Inflammatory macrophage treated with lipopolysaccharide for 4 hours (primary cell): ENCODE measurements around the gene PTPN2.
A peak's percentile ranks its signal among the peaks of the same experiment; 100 is the strongest.
"Not testable (repeated sequence)": the region's sequence is repeated elsewhere in the genome, so short reads cannot be mapped to it uniquely, and the experiment has no call there.

Experiments
- DNase-seq: peaks from one replicate; pipeline ENCODE4 v3.0.0-alpha.2; 2020

The PTPN2 gene

GRCh38 chr18:12883684-12884405 is at the start of gene PTPN2:
PTPN2 (minus strand) TSS chr18:12884237; CDS start chr18:12884141, 96 bp downstream.
- peak; percentile 97 for DNase-seq

DNA sequence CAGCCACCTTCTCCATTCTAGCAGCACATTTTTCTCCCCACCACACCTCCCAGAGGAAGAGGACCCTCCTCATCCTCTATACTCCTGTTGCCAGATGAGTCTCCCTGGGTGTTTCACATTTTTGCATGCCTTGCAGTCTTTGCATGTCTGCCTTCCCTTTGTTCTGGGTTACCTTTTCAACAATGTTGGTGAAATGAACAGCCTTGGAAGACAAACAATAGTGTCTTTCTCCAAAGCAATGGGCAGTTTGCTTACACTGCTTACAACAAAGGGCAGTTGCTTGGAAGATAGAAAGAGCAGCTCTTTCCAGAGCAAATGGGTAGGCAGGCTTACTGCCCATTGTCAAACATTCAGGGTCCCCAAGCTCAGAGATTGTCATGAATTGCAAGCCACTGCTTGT is 49.3 kb upstream of the PTPN2 start:
- no peak for DNase-seq

DNA sequence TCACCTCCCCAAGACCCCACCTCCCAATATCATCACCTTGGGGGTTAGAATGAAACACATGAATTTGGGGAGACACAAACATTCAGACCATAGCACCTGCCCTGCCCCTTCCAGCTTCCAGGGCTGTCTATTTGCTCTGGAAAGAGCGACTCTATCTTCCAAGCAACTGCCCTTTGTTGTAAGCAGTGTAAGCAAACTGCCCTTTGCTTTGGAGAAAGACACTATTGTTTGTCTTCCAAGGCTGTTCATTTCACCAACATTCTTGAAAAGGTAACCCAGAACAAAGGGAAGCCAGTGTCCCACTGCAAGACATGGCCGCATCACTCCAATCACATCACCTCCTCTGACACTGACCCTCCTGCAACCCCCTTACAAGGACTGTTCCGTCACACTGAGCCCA is 46.9 kb upstream of the PTPN2 start:
- DNase-seq = no peak

GRCh38 chr18:12930376-12930775 is 46.3 kb upstream of the PTPN2 start:
- DNase-seq = no peak

DNA sequence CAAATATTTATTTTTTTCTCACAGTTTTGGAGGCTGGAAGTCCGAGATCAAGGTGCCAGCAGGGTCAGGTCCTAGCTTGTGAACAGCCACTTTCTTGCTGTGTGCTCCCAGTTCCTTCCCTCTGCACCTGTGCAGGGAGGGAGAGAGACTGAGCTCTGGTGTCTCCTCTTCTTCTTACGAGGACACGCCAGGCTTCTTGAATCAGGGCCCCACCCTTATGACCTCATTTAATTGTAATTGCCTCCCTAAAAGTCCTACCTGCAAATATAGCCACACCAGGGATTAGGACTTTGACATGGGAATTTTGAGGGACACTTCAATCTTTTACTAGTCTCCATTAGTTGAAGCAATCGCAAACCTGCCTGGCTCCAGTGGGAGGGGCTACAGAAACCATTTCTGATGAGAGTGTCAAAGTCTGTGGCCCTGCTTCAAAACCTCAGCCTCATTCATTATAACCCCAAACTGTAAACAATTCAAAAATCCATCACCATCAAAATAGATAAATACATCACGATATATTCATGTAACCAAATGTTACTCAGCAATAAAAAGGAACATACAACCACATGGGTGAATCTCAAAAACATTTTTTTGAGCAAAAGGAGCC is 45.5 kb upstream of the PTPN2 start:
- no peak for DNase-seq

- no peak for DNase-seq
Observed at GRCh38 chr18:12928641-12929040, 44.6 kb upstream of the PTPN2 start.

DNA sequence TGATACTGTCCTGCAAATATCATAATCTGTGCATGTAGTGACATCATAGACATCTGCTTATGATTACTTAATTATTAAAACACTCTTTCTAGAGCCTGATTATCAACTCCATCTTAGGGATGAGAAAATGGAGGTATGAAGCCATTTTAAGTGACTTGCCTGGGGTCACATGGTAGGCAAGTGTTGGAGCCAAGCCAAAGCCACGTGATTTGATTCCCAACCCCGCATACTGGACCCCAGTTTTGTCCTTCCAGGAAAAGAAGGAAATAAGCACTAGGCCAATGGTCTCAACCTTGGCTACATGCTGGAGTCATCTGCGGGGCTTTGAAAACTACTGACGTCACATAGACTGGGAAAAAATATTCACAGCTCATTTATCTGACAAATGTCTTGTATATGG is 44.2 kb upstream of the PTPN2 start:
- no peak for DNase-seq

DNA sequence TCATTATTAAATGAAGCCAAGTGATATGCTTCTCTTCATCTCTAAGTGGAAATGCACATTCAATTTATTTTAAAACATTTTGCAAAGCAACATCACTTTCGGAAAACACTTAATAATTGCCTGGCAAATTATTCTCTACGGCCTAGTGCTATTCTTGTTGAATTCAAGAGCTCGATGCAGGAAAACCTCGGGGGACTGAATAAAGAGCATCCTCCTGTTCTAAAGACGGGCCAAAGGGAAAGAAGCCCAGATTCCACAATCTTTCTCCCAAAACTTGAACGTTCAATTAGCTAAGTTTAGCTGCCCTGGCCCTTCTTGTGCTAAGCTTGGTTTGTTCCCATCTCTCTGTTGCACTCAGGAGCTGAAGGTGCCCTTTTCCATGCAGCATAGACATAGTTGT is 40.6 kb upstream of the PTPN2 start:
- no peak for DNase-seq

DNA sequence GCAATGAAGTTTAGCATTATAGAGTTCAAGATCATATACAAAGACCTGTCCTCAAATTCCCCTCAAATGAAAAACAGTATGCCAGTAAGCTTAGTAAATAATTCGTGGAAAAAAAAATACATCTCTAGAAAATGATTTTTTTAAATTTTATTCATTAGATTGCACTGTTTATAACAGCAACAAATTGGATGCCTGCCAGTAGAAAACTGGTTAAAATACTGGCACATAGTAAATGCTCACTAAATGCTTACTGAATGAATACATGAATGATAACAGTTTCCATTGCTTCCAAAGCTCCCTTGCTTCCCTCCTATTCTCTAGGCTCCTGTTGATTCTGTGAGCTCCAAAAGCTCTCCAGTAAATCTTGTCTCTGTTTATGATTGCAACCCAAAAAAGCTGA is 38.2 kb upstream of the PTPN2 start:
- DNase-seq = no peak

- DNase-seq = no peak
Observed at GRCh38 chr18:12921178-12921577, 37.1 kb upstream of the PTPN2 start.

- no peak for DNase-seq
Observed at GRCh38 chr18:12911929-12912703, 28.1 kb upstream of the PTPN2 start.

- DNase-seq = peak; percentile 39
Observed at GRCh38 chr18:12911025-12911928, 27.2 kb upstream of the PTPN2 start.

DNA sequence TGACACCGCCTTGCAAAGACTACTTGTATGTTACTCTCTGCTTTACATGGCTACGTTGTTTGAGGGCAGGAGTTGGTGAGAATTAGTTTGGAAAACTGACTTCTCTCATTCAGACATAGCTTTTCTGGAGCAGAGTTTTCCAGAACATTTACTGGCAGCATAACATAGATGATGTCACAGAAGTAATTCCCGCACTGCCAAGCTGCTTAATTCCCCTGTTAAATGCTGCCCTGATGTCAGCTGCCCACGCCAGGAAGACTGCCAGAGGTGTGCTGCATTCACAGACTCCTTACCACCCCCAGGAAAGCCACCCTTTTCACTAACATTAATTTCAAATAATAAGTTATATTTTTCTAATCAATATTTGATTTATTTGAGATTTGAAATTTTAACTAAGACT is 24.7 kb upstream of the PTPN2 start:
- DNase-seq = no peak

GRCh38 chr18:12907258-12907925 is 23.4 kb upstream of the PTPN2 start:
- DNase-seq = no peak

DNA sequence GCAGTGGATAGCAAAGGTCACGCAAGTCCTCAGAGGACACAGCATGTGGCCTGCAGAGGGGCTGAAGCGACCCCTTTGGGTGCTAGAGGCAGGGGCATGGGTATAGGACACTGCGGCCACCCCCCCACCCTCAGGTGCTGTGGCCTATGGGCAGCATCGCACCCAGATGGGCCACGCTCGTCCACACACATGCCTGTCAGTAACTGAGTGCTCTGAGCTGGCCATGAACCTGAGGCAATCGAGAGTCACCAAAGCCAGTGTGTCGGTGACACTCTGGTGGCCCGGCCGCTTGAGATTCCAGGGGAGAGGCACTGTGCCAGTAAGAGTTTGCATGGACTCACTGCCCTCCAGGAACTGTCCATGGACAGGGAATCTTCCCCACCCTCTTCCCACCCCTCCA is 22.7 kb upstream of the PTPN2 start:
- no peak for DNase-seq

DNA sequence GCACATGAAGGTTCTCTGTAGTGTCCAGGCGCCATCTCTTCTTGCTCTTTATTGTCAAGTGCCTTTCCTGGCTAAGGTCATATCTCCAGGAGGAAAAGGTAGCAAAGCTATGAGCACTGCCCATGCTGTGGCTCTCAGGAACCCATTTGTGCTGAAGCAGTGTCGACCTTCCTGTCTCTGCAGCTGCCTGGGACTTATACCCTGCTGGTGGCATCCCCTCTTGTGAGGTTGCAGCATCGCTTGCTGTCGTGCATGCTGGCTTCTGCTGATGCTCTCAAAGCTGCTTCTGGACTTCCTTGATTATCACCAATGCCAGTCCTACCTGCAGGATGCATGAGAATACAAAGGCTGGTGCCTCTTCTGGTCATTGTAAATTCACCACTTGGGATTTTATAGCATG is 22.1 kb upstream of the PTPN2 start:
- no peak for DNase-seq

- peak; percentile 57 for DNase-seq
Observed at GRCh38 chr18:12904012-12904516, 20.0 kb upstream of the PTPN2 start.

DNA sequence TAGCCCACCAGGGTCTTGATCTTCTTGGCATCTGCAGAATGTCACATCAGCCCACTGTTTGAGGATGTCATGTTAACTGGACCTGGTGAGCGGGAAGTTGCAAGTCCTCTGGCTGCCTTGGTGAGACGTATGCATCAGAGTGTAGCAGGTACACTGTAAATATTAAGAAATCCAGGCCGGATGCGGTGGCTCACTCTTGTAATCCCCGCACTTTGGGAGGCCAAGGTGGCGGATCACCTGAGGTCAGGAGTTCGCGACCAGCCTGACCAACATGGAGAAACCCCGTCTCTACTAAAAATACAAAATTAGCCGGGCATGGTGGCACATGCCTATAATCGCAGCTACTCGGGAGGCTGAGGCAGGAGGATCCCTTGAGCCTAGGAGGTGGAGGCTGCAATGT is 17.2 kb upstream of the PTPN2 start:
- not testable (repeated sequence) for DNase-seq

GRCh38 chr18:12896784-12897333 is 12.8 kb upstream of the PTPN2 start:
- peak; percentile 39 for DNase-seq

GRCh38 chr18:12895626-12896025 is 11.6 kb upstream of the PTPN2 start:
- no peak for DNase-seq

DNA sequence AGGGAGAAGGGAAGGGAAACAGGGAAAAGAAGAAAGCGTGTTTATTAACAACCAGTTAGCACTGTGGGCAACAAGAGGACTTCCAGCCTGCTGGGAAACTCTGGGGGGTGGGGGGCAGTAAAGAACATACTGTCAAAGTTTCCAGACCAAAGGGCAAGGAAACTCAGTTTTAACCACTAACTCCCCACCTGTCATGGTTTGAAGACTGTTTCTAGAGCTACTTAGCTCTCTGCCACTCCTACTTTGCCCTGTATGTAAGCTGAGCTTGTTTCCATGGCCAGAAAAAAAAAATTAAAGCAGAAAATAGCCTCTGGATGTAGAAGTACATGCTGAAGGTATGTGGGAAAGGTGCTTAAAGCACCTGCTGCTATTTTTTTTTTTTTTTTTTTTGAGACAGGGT is 11.0 kb upstream of the PTPN2 start:
- DNase-seq = no peak

DNA sequence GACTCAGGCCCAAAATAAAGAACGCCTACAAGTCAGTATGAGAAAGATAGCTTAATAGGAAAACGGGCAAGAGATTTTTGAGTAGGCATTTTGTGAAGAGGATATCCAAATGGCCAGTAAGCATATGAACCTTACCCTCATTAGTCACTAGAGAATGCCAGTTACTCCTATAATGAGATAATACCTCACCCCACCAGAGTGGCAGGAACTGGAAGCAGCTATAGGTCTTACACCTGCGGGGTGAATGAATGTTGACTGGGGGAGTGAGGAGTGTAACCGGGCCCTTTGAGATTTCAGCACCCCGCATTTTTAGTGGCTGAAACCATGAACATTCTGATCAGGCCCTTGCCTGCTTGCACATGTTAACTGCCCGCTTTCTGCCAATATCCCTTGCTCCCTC is 7.5 kb upstream of the PTPN2 start:
- no peak for DNase-seq
